ENCODE measurements around the gene PRKCE.

Gene PRKCE

GRCh38 chr2:46006473-46007025, 355.1 kb downstream of the PRKCE start:
- no peak overlapping the region for H3K4me3 ChIP-seq (ENCODE audit: low read length)
- DNase-seq (ENCODE audit: low read depth), result no peak
- no peak for TF ChIP-seq CTCF (conservative IDR thresholded peaks at IDR 0.05; ENCODE audit: low read depth, low read length)

- no peak for TF ChIP-seq CTCF (conservative IDR thresholded peaks at IDR 0.05; ENCODE audit: low read depth, low read length)
- DNase-seq (ENCODE audit: low read depth), result no peak
- H3K4me3 ChIP-seq (ENCODE audit: low read length), result no peak overlapping the region
Measured at GRCh38 chr2:46007412-46007811, 355.9 kb downstream of the PRKCE start.

- DNase-seq (ENCODE audit: low read depth), result no peak
- no peak for TF ChIP-seq CTCF (conservative IDR thresholded peaks at IDR 0.05; ENCODE audit: low read depth, low read length)
Measured at GRCh38 chr2:46008091-46008870, 356.8 kb downstream of the PRKCE start.

GRCh38 chr2:46009315-46009714, 357.8 kb downstream of the PRKCE start:
- no peak for DNase-seq (ENCODE audit: low read depth)
- no peak for TF ChIP-seq CTCF (conservative IDR thresholded peaks at IDR 0.05; ENCODE audit: low read depth, low read length)

More at GRCh38 chr2:46008091-46008870, 356.8 kb downstream of the PRKCE start:
- no peak overlapping the region for H3K4me3 ChIP-seq (ENCODE audit: low read length)

GRCh38 chr2:46009772-46010171, 358.3 kb downstream of the PRKCE start:
- TF ChIP-seq CTCF (conservative IDR thresholded peaks at IDR 0.05; ENCODE audit: low read depth, low read length), result no peak
- no peak for DNase-seq (ENCODE audit: low read depth)
- H3K4me3 ChIP-seq (ENCODE audit: low read length), result no peak overlapping the region

More at GRCh38 chr2:46009315-46009714, 357.8 kb downstream of the PRKCE start:
- no peak overlapping the region for H3K4me3 ChIP-seq (ENCODE audit: low read length)

- no peak overlapping the region for H3K4me3 ChIP-seq (ENCODE audit: low read length)
- TF ChIP-seq CTCF (conservative IDR thresholded peaks at IDR 0.05; ENCODE audit: low read depth, low read length), result no peak
- DNase-seq (ENCODE audit: low read depth), result no peak
Measured at GRCh38 chr2:46010223-46010924, 358.9 kb downstream of the PRKCE start.
